Left ventricle myocardium inferior (tissue), 1 donor: ENCODE results near the gene ABHD10. TPM values are rescaled to one million over a fixed set of nuclear protein-coding genes. Genes with fewer than 3 reads are reported as not detected.

Experiments used
- DNase-seq: peaks from one replicate; pipeline ENCODE4 v3.0.0-alpha.2; 2020
- H3K27ac ChIP-seq: fragments of 200-600 bp; replicated peaks from 2 replicates; pipeline ENCODE4 v1.8.0; 2021
- H3K27me3 ChIP-seq: fragments of 200-600 bp; 2 replicates; pipeline ENCODE4 v1.8.0; 2021; ENCODE audit warnings: low read depth
- H3K36me3 ChIP-seq: fragments of 200-600 bp; 2 replicates; pipeline ENCODE4 v1.8.0; 2021
- H3K4me1 ChIP-seq: fragments of 200-600 bp; 2 replicates; pipeline ENCODE4 v1.8.0; 2021
- H3K4me3 ChIP-seq: fragments of 200-600 bp; 2 replicates; pipeline ENCODE4 v1.8.0; 2021; ENCODE audit warnings: mild to moderate bottlenecking, moderate library complexity
- H3K9me3 ChIP-seq: fragments of 200-600 bp; replicated peaks from 2 replicates; pipeline ENCODE4 v1.8.0; 2021
- CTCF ChIP-seq: fragments of 200-600 bp; IDR thresholded peaks from 2 replicates; pipeline ENCODE4 v1.8.0; 2021; ENCODE audit warnings: antibody characterized with exemption, mild to moderate bottlenecking, borderline replicate concordance
- intact Hi-C: fragments of 100-400 bp; cut with micrococcal nuclease; formaldehyde crosslinking; loops from one replicate; pipeline ENCODE4 v1.11.0; 2022
- total RNA-seq: library from RNA; stranded (reverse); fragmentation: NEBNext Ultra II Directional; extraction: Animal tissue kit (Norgen Biotek cat#: 25700); gene quantifications from one replicate; pipeline ENCODE4 v1.2.1, GENCODE V29; 2021
- donor health status: DM: no; HTN: yes; CAD: no; lungs with severe emphysema.

The ABHD10 gene
- total RNA-seq, 1 donor from 2014 or later = 62.7 TPM

- no peak overlapping the region for H3K27ac ChIP-seq
- no peak for TF ChIP-seq CTCF
- no peak for DNase-seq
- H3K4me3 ChIP-seq = no peak overlapping the region
- H3K4me1 ChIP-seq = peaks cover 22% of the 10 kb centered on the region
- H3K9me3 ChIP-seq = no peaks in the 10 kb centered on the region
- intact Hi-C loops = no loop called here
- no peaks in the 10 kb centered on the region for H3K36me3 ChIP-seq
- peaks cover 9% of the 10 kb centered on the region for H3K27me3 ChIP-seq
Measured at GRCh38 chr3:112005091-112005672, 26.4 kb downstream of the ABHD10 start.

GRCh38 chr3:112007633-112008032 lies 28.8 kb downstream of the ABHD10 start:
- Histone ChIP-seq H3K36me3 (no peaks in the 10 kb centered on the region), H3K9me3 (no peaks in the 10 kb centered on the region), H3K4me3 (no peak overlapping the region), H3K4me1 (peaks cover 43% of the 10 kb centered on the region), H3K27me3 (no peaks in the 10 kb centered on the region), H3K27ac (no peak overlapping the region)
- intact Hi-C loops = no loop called here
- TF ChIP-seq CTCF = no peak
- DNase-seq = no peak

GRCh38 chr3:112009670-112010069 lies 30.8 kb downstream of the ABHD10 start:
- no peak for DNase-seq
- intact Hi-C loops = no loop called here
- no peaks in the 10 kb centered on the region for H3K9me3 ChIP-seq
- no peak for TF ChIP-seq CTCF
- H3K36me3 ChIP-seq = no peaks in the 10 kb centered on the region
- no peak overlapping the region for H3K4me3 ChIP-seq
- H3K27me3 ChIP-seq = no peaks in the 10 kb centered on the region
- peaks cover 55% of the 10 kb centered on the region for H3K4me1 ChIP-seq
- H3K27ac ChIP-seq = no peak overlapping the region

GRCh38 chr3:112010636-112011035 lies 31.8 kb downstream of the ABHD10 start:
- intact Hi-C loops = no loop called here
- no peak for TF ChIP-seq CTCF
- peaks cover 55% of the 10 kb centered on the region for H3K4me1 ChIP-seq

GRCh38 chr3:112011376-112011940 lies 32.6 kb downstream of the ABHD10 start:
- Histone ChIP-seq H3K27ac (peak overlapping the region; percentile 63), H3K4me3 (no peak overlapping the region), H3K36me3 (no peaks in the 10 kb centered on the region), H3K27me3 (no peaks in the 10 kb centered on the region), H3K9me3 (no peaks in the 10 kb centered on the region), H3K4me1 (peaks cover 55% of the 10 kb centered on the region)
- DNase-seq = no peak
- intact Hi-C loops = no loop called here
- no peak for TF ChIP-seq CTCF

More at GRCh38 chr3:112010636-112011035, 31.8 kb downstream of the ABHD10 start:
- H3K27me3 ChIP-seq = no peaks in the 10 kb centered on the region
- no peak for DNase-seq
- H3K9me3 ChIP-seq = no peaks in the 10 kb centered on the region
- no peak overlapping the region for H3K4me3 ChIP-seq
- H3K27ac ChIP-seq = no peak overlapping the region
- no peaks in the 10 kb centered on the region for H3K36me3 ChIP-seq
